H7 (cell line): Measurements from ENCODE around the gene CD79B. TPM values are rescaled to one million over a fixed set of nuclear protein-coding genes. Genes with fewer than 3 reads are reported as not detected.
A peak's percentile ranks its signal among the peaks of the same experiment; 100 is the strongest.

Source experiments
- DNase-seq: peaks from one replicate; pipeline ENCODE4 v3.0.0; 2012
- H3K27me3 ChIP-seq: 2 replicates; pipeline ENCODE4 v1.6.0; 2011; ENCODE audit warnings: mild to moderate bottlenecking, low read length; ENCODE audit not compliant: control insufficient read depth, insufficient read depth
- H3K36me3 ChIP-seq: replicated peaks from 2 replicates; pipeline ENCODE4 v1.5.1; 2011; ENCODE audit warnings: low read length; ENCODE audit not compliant: control insufficient read depth, insufficient read depth
- H3K4me3 ChIP-seq: 2 replicates; pipeline ENCODE4 v1.5.1; 2011; ENCODE audit warnings: low read depth, mild to moderate bottlenecking, control low read depth, low read length, moderate library complexity; ENCODE audit not compliant: insufficient read depth
- total RNA-seq: library from RNA; depleted of rRNA; stranded (reverse); fragments of >200 nt; shearing (Covaris generic); gene quantifications from 2 replicates; pipeline ENCODE4 v1.2.3, GENCODE V29; 2014

Gene CD79B
- total RNA-seq, 1 experiment from 2014 or later = 2.6 TPM

DNA sequence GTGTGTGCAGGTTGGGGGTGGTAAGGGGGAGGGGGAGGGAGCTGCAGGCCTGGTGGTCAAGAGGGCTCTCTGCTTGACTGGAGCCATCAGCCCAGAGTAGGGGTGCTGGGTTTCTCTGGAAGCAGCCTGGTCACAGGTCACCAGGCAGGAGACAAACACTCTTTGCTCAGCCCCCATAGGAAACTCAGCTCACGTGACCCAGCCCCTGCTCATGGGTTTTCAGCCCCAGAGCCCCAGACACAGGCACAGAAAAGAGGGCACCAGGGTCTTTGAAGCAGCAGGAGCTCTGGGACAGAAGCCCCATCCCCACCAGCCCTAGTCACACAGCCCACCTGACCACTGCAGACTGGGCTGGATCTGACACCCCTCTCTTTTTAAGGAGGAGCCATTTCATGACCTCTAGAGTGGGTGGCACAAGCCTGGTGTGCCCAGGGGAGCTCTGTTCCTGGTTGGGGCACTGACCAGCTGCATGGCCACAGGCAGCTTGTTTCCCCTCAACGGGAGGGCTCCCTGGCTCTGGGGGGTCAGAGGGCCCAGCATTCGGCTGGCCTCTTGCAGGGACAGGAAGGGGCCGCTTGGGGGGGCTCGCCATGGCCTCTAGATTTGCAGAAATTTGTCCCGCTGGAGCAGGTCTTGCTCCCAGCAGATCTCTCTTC is 13.8 kb upstream of the CD79B start:
- no peaks in the 10 kb centered on the region for H3K27me3 ChIP-seq
- no peaks in the 10 kb centered on the region for H3K36me3 ChIP-seq
- DNase-seq = no peak
- H3K4me3 ChIP-seq = no peak overlapping the region

DNA sequence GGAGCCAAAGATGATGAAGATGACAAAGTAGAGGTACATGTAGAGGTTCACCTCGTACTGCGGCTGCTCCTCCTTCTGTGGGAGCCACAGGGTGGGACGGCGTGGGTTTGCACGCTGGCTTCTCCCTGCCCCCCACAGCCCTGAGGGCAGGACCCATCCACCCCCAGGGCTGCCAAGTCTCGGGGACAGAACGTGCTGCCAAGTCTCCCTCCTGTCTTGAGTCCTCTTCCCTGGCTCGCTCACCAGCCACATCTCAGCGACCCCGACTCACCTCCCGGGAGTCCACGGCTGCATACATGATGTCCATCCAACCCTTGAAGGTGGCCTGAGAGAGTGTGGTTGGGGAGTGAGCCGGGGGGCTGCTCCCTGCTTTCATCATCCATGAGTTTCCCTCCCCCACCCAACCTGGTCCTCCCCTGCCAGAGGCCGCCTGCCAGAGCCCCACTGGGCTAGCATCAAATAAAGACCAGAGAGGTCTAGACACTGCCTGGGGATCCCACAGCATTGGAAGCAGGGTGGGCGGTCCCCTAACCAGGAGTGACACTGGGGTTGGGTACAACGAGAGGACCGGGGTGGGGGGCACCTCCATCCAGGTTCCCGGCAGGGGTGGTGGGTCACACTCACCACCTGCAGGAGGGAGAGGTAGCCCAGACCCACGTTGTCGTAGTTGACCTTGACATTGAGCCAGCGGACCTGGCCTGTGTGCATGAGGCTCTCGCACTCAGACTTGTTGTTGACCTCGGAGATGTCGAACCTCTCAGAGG is 12.8 kb upstream of the CD79B start:
- Histone ChIP-seq H3K36me3 (no peaks in the 10 kb centered on the region), H3K4me3 (no peak overlapping the region)

DNA sequence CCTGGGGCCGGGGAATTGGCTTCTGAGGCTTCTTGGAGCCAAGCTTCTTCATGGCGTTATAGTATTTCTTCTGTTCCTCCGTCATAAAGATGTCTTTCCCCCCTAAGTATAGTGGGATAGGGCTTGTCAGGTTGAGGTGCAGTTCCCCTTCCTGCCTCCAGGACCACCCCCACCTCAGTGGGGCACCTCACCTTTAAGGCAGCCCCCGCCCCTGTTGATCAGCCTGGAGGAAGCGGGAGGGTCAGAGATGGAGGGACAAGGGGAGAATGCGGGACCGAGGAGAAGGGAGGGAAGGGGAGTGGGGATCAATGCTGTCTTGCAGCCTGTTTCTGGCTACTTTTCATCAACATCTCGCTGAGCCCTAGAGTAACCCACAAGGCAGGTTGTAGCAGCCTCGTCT is 11.6 kb upstream of the CD79B start:
- Histone ChIP-seq H3K4me3 (no peak overlapping the region), H3K36me3 (no peaks in the 10 kb centered on the region), H3K27me3 (no peaks in the 10 kb centered on the region)
- peak; percentile 81 for DNase-seq

More for the DNA sequence above, 12.8 kb upstream of the CD79B start:
- no peak for DNase-seq
- no peaks in the 10 kb centered on the region for H3K27me3 ChIP-seq

DNA sequence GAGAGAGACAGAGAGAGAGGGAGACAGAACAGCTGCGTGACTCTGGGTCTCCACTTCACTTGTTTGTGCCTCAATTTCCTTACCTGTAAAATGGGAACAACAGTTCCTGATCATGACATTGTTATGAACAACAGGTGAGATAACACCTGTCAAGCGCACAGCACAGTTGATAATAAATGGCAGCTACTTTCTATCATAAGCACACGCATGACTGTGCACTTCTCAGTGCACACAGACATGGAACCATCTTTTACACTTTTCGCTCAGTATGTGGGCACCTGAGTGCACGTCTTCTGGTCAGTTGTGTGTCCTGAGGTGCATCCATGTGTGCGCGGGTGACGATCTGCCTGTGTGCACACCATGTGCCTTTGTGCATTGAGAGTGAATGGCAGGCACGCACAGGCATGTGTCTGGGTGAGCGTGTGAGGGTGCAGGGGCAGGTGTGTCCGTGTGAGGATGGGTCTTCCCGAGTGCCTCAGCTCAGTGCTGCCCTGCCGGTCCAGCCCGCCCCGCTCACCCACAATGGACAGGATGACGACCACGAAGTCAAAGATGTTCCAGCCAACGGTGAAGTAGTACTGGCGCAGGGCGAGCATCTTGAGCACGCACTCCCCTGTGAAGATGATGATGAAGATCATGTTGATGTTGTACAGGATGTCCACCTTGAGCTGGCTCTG is 10.3 kb upstream of the CD79B start:
- H3K36me3 ChIP-seq = no peaks in the 10 kb centered on the region

DNA sequence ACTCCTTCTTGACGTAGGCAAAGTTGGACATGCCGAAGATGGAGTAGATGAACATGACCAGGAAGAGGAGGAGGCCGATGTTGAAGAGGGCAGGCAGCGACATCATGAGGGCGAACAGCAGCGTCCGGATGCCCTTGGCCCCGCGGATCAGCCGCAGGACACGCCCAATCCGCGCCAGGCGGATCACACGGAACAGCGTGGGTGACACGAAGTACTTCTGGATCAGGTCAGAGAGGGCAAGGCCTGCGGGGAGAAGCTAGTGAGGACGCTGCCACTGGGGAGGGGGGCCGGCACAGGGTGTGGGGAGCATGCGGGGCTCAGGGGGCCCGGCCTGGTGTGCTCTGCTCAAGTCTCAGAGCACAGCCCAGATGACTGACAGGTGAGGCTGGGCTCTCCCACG is 9.6 kb upstream of the CD79B start:
- no peak for DNase-seq
- no peaks in the 10 kb centered on the region for H3K36me3 ChIP-seq
- no peaks in the 10 kb centered on the region for H3K27me3 ChIP-seq
- H3K4me3 ChIP-seq = no peak overlapping the region

More for the DNA sequence above, 10.3 kb upstream of the CD79B start:
- Histone ChIP-seq H3K4me3 (no peak overlapping the region), H3K27me3 (no peaks in the 10 kb centered on the region)
- no peak for DNase-seq

DNA sequence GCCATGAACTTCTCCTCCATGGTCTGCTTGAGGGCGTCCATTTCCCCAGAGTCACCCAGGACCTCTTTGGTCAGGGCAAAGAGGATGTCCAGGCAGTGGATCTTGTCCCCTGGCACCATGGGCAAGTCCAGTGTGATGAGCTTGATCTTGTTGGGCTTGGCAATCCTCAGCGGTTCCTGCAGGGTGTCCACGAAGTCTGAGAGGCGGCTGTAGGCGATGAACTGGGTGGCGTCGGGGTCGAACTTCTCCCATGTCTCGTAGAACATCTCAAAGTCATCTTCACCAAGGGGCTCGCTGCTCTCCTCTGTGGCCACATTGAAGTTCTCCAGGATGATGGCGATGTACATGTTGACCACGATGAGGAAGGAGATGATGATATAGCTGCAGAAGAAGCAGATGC is 9.0 kb upstream of the CD79B start:
- no peak for DNase-seq
- Histone ChIP-seq H3K27me3 (no peaks in the 10 kb centered on the region), H3K36me3 (no peaks in the 10 kb centered on the region), H3K4me3 (no peak overlapping the region)

DNA sequence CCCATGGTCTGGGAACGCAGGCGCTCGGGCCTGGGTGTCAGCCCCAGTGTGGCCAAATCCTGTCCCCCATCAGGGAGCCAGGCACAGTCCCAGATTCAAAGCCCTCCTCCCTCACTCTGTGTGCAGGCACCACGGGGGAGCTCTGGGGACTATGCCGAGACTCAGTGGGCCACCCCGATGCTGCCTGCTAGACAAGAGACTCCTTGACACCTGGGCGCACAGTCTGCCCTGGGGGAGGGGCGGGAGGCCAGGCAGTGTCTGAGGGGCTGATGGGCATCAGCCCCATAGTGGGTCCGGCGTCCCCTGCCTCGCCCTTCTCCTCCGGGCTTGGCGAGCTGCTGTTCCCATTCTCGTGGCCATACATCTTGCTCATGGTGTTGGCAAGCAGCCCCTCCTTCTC is 8.5 kb upstream of the CD79B start:
- Histone ChIP-seq H3K36me3 (no peaks in the 10 kb centered on the region), H3K4me3 (no peak overlapping the region), H3K27me3 (no peaks in the 10 kb centered on the region)
- no peak for DNase-seq

DNA sequence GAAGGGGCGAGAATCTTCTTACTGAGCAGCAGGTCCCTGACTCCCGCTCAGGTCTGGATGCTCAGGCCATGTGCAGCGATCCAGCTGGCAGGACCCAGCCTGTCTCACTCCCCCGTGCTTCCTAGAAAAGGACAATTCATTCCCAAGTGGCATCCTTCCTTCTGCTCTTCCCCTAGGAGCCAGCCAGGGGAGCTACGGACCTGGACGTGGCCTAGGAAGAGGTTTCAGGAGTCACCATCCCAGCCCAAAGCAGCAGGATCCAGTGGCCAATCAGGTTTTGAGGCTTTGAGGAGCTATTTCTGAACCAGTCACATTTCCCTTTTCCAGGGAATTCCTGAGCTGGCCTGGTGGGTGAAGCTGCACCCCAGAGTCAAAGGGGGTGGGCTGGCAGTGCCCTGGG is 7.8 kb upstream of the CD79B start:
- Histone ChIP-seq H3K4me3 (no peak overlapping the region), H3K27me3 (no peaks in the 10 kb centered on the region), H3K36me3 (no peaks in the 10 kb centered on the region)
- no peak for DNase-seq

DNA sequence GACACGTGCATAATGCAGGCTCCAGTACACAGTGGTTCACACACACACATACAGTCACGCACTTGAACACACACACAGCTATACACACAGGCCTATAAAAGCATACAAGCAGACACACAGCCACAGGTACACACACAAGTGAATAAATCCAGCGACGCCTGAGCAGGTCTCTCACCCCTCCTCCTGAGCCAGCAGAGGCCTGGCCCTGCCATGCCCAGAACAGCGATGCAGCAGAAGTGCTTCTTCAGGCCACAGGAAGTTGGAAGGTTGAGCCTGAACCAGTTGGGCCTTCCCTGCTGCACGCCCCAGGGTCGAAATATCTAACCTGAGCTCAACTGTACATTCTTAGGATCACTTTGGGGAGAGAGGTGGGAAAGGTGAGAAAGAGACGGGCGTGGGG is 7.3 kb upstream of the CD79B start:
- DNase-seq = no peak
- no peak overlapping the region for H3K4me3 ChIP-seq
- H3K27me3 ChIP-seq = no peaks in the 10 kb centered on the region
- H3K36me3 ChIP-seq = no peaks in the 10 kb centered on the region

DNA sequence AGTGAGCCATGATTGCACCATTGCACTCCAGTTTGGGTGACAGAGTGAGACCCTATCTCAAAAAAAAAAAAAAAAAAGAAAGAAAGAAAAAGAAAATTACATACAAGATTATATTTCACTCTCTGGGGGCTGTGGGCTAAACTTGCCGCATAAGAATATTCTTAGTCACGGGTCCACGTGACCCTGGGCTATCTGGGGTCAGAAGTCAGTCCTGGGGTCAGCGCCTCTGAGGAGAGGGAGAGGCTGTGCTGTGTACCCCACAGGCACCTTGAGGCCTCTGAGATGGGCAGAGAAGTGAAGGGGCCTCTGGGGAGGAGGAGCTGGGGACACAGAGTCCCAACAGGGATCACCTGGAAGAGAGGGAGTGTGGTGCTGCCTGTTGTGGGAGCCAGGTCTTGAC is 5.8 kb upstream of the CD79B start:
- H3K36me3 ChIP-seq = no peaks in the 10 kb centered on the region
- no peaks in the 10 kb centered on the region for H3K27me3 ChIP-seq
- H3K4me3 ChIP-seq = no peak overlapping the region
- DNase-seq = no peak

DNA sequence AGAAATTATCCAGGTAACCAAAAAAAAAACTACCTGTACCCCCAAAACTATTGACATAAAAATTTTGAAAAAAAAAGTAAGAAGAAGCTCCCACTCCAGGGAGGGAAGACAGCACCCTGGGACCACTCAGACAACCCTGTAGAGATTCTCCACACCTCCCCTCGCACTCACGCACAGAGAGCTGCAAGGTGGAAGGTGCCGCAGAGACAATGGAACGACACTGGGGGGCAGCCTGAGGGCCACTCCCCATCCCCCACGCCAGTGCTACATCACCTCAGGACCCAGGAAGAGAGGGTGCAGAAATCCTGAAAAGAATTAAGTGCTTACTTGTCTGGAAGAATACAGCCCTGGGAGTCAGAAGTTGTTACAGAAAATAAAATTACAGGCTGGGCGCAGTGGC is 5.2 kb upstream of the CD79B start:
- Histone ChIP-seq H3K4me3 (no peak overlapping the region), H3K27me3 (no peaks in the 10 kb centered on the region), H3K36me3 (no peaks in the 10 kb centered on the region)
- peak; percentile 68 for DNase-seq

DNA sequence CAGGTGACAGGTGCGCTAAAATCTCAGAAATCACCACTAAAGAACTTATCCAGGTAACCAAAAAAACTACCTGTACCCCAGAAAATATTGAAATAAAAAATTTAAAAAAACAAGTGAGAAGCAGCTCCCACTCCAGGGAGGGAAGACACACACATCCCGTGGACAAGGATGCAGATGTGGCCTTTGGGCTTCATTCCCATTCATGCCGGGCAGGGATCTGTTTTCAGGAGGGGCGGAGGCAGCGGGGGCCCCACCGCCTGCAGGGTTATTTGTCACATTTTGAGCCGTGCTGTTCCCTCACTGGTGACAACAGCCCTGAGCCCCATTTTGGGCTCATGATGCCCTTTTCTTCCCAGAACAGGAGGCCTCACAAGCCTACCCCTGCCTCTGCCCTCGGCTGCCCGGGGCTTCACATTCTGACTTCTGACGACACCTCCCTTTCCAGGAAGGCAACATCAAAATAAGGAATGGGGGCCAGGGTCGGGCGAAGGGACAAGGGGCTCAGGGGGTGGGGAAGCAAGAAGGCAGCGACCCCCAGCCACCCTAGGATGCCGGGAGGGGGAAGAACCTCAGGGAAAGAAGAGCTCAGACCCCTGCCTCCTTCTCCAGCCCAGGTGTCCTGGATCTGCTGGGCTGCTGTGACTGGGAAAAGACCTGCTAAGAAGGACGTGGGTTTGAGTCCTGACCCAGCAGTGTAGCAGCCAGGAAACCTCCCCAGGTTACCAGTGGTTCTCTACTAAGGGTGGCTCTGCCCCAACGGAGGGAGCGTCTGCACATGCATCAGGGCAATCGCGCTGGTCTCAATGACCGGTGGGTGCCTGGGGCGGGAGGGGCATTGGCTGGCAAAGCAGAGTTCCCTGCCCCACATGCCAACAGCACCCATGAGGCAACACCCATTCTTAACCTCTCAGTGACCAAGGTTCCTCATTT is 2.3 kb upstream of the CD79B start:
- H3K4me3 ChIP-seq = no peak overlapping the region
- no peaks in the 10 kb centered on the region for H3K36me3 ChIP-seq
- peak; percentile 51 for DNase-seq
- H3K27me3 ChIP-seq = no peaks in the 10 kb centered on the region

DNA sequence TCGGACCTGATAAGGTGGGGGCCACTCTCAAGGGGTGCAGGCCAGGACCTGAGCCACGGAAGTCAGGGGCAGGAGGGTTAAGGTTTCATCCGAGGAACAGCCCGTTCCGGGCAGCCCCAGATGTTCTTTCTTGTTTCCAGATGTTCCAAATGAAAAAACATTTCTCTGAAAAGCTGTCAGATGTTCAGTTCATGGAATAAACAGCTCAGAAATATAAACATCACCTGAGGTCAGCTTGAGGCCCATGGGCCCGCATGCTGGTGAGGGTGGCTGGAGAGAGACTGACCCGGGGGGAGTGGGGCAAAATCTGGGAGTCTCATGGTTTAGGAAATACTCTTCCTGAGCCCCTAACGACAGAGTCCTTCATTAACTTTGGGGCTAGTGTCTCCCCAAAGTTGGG is 1.5 kb upstream of the CD79B start:
- Histone ChIP-seq H3K36me3 (no peaks in the 10 kb centered on the region), H3K4me3 (no peak overlapping the region), H3K27me3 (no peaks in the 10 kb centered on the region)
- DNase-seq = no peak

DNA sequence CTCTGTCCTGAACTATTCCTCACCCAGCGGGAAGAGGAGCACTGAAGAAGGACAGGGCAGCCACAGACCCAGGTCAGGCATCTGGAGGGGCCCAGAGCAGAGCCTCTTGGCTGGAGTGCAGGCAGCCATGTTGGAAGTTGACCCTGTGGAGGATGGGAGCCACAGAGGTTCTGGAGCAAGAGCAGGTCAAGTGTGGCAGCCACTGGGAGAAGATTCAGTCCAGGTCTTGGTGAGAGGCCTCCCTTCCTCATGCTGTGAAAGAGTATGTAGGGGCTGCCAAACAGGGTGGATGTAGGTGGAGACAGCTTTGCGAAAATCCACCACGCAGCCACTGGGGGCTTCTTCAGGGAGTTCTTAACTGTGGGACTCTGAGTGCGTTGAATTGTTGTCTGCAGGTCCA is 590 bp upstream of the CD79B start:
- H3K4me3 ChIP-seq = no peak overlapping the region
- H3K36me3 ChIP-seq = no peaks in the 10 kb centered on the region
- DNase-seq = no peak
- H3K27me3 ChIP-seq = no peaks in the 10 kb centered on the region
